Measurements from ENCODE around the gene CST5.
"Not testable (repeated sequence)": the region's sequence is repeated elsewhere in the genome, so short reads cannot be mapped to it uniquely, and the experiment has no call there.

CST5 gene

DNA sequence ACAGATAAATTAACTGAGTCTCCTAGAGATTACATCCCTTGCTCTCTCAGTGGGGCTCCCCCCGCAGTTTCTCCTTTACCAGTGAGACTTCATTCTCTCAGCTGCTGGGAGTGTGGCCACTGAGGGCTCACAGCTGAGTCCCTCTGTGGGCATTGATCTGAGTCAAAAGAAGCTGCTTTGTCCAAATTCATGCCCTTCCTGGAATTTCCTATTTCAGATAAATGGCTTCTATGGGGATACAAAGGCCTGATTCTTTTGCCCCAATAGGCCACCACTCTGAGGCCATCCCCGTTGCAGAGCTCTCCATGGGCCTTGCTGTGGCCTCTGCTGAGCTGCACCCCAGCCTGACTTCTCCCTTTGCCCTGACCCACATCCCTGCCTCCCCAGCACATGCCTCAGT lies 10.0 kb downstream of the CST5 start:
- TF ChIP-seq, protein P1, sequence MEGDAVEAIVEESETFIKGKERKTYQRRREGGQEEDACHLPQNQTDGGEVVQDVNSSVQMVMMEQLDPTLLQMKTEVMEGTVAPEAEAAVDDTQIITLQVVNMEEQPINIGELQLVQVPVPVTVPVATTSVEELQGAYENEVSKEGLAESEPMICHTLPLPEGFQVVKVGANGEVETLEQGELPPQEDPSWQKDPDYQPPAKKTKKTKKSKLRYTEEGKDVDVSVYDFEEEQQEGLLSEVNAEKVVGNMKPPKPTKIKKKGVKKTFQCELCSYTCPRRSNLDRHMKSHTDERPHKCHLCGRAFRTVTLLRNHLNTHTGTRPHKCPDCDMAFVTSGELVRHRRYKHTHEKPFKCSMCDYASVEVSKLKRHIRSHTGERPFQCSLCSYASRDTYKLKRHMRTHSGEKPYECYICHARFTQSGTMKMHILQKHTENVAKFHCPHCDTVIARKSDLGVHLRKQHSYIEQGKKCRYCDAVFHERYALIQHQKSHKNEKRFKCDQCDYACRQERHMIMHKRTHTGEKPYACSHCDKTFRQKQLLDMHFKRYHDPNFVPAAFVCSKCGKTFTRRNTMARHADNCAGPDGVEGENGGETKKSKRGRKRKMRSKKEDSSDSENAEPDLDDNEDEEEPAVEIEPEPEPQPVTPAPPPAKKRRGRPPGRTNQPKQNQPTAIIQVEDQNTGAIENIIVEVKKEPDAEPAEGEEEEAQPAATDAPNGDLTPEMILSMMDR (IDR thresholded peaks at IDR 0.05): no peak
- no peaks in the 10 kb centered on the region for H3K4me1 ChIP-seq

DNA sequence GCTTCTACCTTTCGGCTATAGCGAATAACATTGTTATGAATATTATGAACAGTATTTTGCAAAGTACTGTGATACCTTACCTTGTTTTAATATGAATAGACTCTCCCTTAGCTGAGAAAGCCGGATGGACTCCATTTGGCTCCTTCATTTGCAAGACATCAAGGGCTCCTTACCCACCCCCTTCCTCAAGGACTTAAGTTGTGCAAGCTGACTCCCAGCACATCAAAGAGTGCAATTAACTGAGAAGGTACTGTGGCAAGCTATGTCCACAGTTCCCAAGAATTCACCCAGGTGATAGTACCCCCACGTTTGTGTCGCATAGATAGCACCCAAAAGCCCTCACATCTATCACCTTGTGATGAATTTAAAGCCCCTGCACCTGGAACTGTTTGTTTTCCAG lies 11.2 kb downstream of the CST5 start:
- H3K27me3 ChIP-seq (ENCODE audit: control insufficient read depth, insufficient read depth, low read length): no peaks in the 10 kb centered on the region
- no peaks in the 10 kb centered on the region for H3K4me1 ChIP-seq
- no peaks in the 10 kb centered on the region for H3K36me3 ChIP-seq (ENCODE audit: control insufficient read depth, insufficient read depth, low read length)
- no peak overlapping the region for H2AFZ ChIP-seq
- no peak overlapping the region for H3K4me3 ChIP-seq (ENCODE audit: low read depth, low read length)
- H3K9ac ChIP-seq: no peak overlapping the region
- TF ChIP-seq, protein P1 (IDR thresholded peaks at IDR 0.05): no peak
- no peak overlapping the region for H3K4me2 ChIP-seq (ENCODE audit: low read length)
- H3K9me3 ChIP-seq (ENCODE audit: control insufficient read depth, low read length): no peaks in the 10 kb centered on the region
- no peak overlapping the region for H3K27ac ChIP-seq
- no peaks in the 10 kb centered on the region for H3K79me2 ChIP-seq

More for the DNA sequence above, 10.0 kb downstream of the CST5 start:
- H3K4me2 ChIP-seq (ENCODE audit: low read length): no peak overlapping the region
- H3K4me3 ChIP-seq (ENCODE audit: low read depth, low read length): no peak overlapping the region
- no peak overlapping the region for H3K9ac ChIP-seq
- H3K27ac ChIP-seq: no peak overlapping the region
- no peaks in the 10 kb centered on the region for H3K9me3 ChIP-seq (ENCODE audit: control insufficient read depth, low read length)
- no peak overlapping the region for H2AFZ ChIP-seq
- no peaks in the 10 kb centered on the region for H3K79me2 ChIP-seq
- H3K36me3 ChIP-seq (ENCODE audit: control insufficient read depth, insufficient read depth, low read length): no peaks in the 10 kb centered on the region
- H3K27me3 ChIP-seq (ENCODE audit: control insufficient read depth, insufficient read depth, low read length): no peaks in the 10 kb centered on the region

DNA sequence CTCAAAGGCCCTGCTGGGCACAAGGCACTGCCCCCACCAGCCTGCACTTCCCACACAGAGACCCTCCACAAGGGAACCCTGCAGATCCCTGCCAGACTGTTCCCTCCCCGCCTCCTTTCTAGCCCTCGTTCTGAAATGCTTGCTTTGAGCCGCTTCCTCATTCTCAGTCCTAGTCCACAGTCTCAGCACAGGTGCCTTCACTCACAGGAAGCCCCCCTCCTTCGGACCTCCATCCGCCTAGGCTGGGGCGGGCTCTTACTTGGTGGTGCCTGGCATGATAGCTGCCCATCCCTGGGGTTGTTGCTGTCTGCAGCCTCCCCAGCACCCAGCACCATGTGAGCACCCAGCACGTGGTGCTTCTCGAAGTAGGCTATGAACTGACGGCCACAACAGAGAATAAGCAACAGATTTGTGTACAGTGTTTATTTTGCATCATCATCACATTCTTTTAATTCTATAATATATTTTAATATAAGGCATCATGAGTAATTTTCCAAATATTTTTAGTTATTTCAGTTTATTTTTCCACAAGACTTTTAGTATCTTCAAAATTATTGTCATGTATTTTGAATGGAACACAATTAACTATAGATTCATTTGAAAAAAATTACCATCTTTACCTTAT lies 12.3 kb downstream of the CST5 start:
- H2AFZ ChIP-seq: no peak overlapping the region
- H3K4me1 ChIP-seq: no peaks in the 10 kb centered on the region
- no peak overlapping the region for H3K4me3 ChIP-seq (ENCODE audit: low read depth, low read length)
- no peak overlapping the region for H3K27ac ChIP-seq
- H3K27me3 ChIP-seq (ENCODE audit: control insufficient read depth, insufficient read depth, low read length): no peaks in the 10 kb centered on the region
- H3K79me2 ChIP-seq: no peaks in the 10 kb centered on the region
- no peak overlapping the region for H3K4me2 ChIP-seq (ENCODE audit: low read length)
- H3K9me3 ChIP-seq (ENCODE audit: control insufficient read depth, low read length): no peaks in the 10 kb centered on the region
- TF ChIP-seq, protein P1 (IDR thresholded peaks at IDR 0.05): no peak
- H3K36me3 ChIP-seq (ENCODE audit: control insufficient read depth, insufficient read depth, low read length): no peaks in the 10 kb centered on the region
- H3K9ac ChIP-seq: no peak overlapping the region

DNA sequence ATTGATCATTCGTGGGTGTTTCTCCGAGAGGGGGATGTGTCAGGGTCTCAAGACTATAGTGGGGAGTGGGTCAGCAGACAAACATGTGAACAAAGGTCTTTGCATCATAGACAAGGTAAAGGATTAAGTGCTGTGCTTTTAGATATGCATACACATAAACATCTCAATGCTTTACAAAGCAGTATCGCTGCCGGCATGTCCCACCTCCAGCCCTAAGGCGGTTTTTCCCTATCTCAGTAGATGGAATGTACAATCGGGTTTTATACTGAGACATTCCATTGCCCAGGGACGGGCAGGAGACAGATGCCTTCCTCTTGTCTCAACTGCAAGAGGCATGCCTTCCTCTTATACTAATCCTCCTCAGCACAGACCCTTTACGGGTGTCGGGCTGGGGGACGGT lies 18.8 kb downstream of the CST5 start:
- H3K79me2 ChIP-seq; H3K9ac ChIP-seq; H2AFZ ChIP-seq; H3K4me2 ChIP-seq (ENCODE audit: low read length); H3K9me3 ChIP-seq (ENCODE audit: control insufficient read depth, low read length); H3K27me3 ChIP-seq (ENCODE audit: control insufficient read depth, insufficient read depth, low read length); H3K27ac ChIP-seq; H3K36me3 ChIP-seq (ENCODE audit: control insufficient read depth, insufficient read depth, low read length); H3K4me3 ChIP-seq (ENCODE audit: low read depth, low read length); H3K4me1 ChIP-seq: not testable (repeated sequence)

DNA sequence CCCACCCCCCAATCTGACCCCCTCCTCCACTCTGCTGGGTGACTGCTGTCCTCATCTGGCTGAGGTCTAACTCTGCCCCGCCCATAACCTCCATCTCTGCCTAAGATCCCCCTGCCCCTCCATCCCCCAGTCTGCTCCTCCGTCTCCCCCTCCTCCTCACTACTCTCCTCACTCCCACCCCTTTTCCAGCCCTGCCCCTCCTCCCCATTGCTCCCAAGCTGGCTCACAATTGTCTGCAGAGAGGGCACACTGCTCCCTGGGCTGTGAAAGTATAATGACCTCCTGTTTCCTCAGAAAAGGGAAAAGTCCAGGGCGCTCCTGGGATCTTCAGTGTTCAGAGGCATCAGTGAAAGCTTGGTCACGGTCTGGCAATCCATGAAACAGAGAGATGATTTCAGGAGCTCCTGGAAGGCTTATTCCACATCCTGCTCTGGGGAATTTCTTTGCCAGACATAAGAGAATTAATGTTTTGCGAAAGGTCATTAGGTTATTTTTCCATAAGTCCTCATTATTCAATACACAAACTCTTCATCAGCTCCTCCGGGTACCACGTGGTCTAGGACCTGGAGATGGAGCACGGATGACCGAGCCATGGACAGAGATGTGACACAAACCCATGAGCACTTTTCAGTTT lies 21.5 kb downstream of the CST5 start:
- Histone ChIP-seq H3K27me3 (ENCODE audit: control insufficient read depth, insufficient read depth, low read length) (no peaks in the 10 kb centered on the region), H3K9me3 (ENCODE audit: control insufficient read depth, low read length) (no peaks in the 10 kb centered on the region), H3K4me3 (ENCODE audit: low read depth, low read length) (no peak overlapping the region), H3K4me2 (ENCODE audit: low read length) (no peak overlapping the region), H3K9ac (no peak overlapping the region), H3K4me1 (no peaks in the 10 kb centered on the region), H3K79me2 (no peaks in the 10 kb centered on the region), H3K27ac (no peak overlapping the region), H3K36me3 (ENCODE audit: control insufficient read depth, insufficient read depth, low read length) (no peaks in the 10 kb centered on the region), H2AFZ (no peak overlapping the region)
- TF ChIP-seq, protein P1 (IDR thresholded peaks at IDR 0.05): no peak
